ENCODE results near the gene GLT8D1. TPM values are rescaled to one million over a fixed set of nuclear protein-coding genes. Genes with fewer than 3 reads are reported as not detected.
A peak's percentile ranks its signal among the peaks of the same experiment; 100 is the strongest.

GLT8D1 gene
- total and polyA plus RNA-seq, 12 donors: 23.0 to 37.9 (median 29.4) TPM

DNA sequence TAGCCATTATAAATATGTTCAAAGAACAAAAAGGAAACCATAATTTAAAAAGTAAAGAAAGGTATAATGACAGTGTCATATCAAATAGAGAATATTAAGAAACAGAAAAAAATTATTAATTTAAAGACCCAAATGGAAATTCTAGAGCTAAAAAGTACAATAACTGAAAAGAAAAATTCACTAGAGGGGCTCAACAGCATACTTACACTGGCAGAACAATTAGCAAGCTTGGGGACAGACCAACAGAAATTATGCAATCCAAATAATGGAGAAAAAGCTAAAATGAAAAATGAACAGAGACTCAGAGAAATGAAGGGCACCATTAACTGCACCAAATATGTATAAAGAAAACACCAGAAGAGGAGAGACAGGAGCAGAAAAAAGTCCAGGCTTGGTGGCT, 14.0 kb upstream of the GLT8D1 start:
- ATAC-seq (no peak), DNase-seq (no peak)
- H3K36me3 ChIP-seq: peaks cover 0 to 38% (median 6%) of the 10 kb centered on the region in 9 donors
- no peak overlapping the region for H3K4me3 ChIP-seq
- no peak overlapping the region for H3K27ac ChIP-seq
- peaks cover 0 to 27% (median 0%) of the 10 kb centered on the region in 9 donors for H3K4me1 ChIP-seq
- TF ChIP-seq, protein P1, sequence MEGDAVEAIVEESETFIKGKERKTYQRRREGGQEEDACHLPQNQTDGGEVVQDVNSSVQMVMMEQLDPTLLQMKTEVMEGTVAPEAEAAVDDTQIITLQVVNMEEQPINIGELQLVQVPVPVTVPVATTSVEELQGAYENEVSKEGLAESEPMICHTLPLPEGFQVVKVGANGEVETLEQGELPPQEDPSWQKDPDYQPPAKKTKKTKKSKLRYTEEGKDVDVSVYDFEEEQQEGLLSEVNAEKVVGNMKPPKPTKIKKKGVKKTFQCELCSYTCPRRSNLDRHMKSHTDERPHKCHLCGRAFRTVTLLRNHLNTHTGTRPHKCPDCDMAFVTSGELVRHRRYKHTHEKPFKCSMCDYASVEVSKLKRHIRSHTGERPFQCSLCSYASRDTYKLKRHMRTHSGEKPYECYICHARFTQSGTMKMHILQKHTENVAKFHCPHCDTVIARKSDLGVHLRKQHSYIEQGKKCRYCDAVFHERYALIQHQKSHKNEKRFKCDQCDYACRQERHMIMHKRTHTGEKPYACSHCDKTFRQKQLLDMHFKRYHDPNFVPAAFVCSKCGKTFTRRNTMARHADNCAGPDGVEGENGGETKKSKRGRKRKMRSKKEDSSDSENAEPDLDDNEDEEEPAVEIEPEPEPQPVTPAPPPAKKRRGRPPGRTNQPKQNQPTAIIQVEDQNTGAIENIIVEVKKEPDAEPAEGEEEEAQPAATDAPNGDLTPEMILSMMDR (IDR thresholded peaks at IDR 0.05): no peak
- intact Hi-C loops (cut with DNase I): no loop called here
- no peaks in the 10 kb centered on the region for H3K27me3 ChIP-seq
- H3K9me3 ChIP-seq: peaks cover 0 to 18% (median 0%) of the 10 kb centered on the region in 11 donors

DNA sequence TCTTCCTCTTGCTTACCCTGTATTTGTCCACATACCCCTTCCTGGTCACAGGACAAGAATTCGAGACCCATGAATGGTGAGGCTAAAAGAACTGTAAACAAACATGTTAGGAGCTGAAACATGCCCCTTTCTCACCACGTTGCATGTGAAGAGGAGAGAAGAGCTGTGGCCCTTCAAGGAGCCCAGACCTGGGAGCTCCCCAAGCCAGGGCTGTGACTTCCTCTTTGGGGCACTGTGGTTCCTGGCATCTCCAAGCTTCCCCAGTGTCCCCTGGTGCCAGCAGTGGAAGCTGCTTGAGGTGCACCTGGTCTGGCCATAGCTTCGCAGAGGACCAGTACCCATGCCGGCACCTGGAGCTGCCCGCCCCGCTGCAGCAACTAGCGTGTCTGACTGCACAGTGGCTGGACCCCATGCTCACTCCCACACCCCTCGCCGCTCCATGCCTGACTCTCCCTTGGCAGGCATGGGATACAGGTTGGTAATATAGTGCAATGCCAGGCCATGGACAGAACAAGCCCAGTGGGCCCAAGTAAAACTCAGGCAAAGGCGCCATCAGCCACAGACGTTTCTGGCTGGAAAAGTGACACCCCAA, 10.2 kb upstream of the GLT8D1 start:
- 93 to 94% methylated on average over 11 of the region's 11 CpGs for WGBS, 2 donors
- DNase-seq: no peak

DNA sequence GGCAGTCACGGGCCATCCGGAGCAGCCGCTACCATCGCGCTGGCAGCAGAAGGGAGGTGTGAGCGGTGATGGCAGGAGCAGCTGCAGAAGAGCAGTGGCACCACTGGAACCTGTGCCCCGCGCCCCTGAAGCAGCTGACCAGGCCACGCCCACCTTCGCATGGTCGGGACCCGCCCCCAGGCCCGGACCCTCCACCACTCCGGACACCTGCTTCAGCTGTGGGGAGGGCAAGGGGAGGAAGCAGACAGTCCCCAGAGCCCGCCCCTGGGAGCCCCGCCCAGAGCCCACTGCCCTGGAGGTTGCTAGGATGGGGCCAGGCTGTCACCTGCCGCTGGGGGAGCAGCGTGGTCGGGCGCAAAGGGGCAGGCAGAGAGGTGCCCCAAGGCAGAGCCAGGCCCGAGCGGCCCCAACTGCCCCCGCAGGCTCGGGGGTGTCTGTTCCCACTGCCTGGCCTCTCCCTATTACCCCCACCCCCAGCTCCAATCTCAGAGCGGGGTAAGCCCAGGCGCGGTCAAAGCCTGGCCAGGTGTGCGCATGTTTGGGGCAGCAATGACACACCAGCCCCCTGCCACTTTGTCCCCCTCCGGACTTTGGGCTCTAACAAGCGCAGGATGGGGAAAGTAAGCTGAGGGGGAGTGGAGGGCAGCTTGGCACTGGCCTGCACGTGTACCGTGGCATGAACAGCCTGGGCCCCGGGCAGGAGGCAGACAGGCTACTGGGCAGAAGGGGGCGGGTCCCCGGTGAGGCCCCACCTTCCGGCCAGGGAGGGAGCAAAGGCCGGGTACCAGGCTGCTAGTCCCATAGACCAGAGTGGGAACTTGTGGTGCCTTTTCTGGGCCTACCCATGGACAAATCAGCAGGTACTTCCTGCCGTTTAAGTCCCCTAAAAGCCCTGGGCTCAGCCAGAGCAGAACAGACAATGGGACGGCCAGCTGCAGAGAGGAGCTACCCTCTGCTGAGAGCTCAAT, 9.0 kb upstream of the GLT8D1 start:
- peaks cover 0 to 7% (median 0%) of the 10 kb centered on the region in 11 donors for H3K9me3 ChIP-seq
- TF ChIP-seq, protein P1 (IDR thresholded peaks at IDR 0.05): no peak
- ATAC-seq (peak in 7 of 8 donors; percentile 20 to 64 (median 45)), DNase-seq (no peak)
- H3K4me1 ChIP-seq: peaks cover 0 to 5% (median 0%) of the 10 kb centered on the region in 9 donors
- 38 to 54% methylated on average over 39 of the region's 39 CpGs for WGBS, 2 donors
- H3K27ac ChIP-seq: no peak overlapping the region
- H3K36me3 ChIP-seq: peaks cover 0 to 46% (median 9%) of the 10 kb centered on the region in 9 donors
- H3K4me3 ChIP-seq: no peak overlapping the region
- H3K27me3 ChIP-seq: no peaks in the 10 kb centered on the region
- intact Hi-C loops (cut with DNase I): no loop called here

More for the DNA sequence above, 10.2 kb upstream of the GLT8D1 start:
- Histone ChIP-seq H3K27me3 (no peaks in the 10 kb centered on the region), H3K4me1 (peaks cover 0 to 16% (median 0%) of the 10 kb centered on the region in 9 donors), H3K4me3 (no peak overlapping the region), H3K36me3 (peaks cover 0 to 45% (median 9%) of the 10 kb centered on the region in 9 donors), H3K27ac (no peak overlapping the region), H3K9me3 (peaks cover 0 to 18% (median 0%) of the 10 kb centered on the region in 11 donors)
- ATAC-seq: peak in 1 of 8 donors; percentile 13
- TF ChIP-seq, protein P1 (IDR thresholded peaks at IDR 0.05): no peak
- intact Hi-C loops (cut with DNase I): no loop called here
